Right lung (tissue), 10 donors: ENCODE results near the gene UQCRC1. TPM values are rescaled to one million over a fixed set of nuclear protein-coding genes. Genes with fewer than 3 reads are reported as not detected.

ENCODE experiments used
- DNase-seq, 2 donors: peaks; one replicate each; pipeline ENCODE4 v3.0.0-alpha.2; 2013
- long read RNA-seq, 8 donors: transcript quantifications; one replicate each; lab custom pipeline, GENCODE V29; 2026
- polyA plus RNA-seq, 5 donors: library from polyadenylated mRNA; unstranded; fragments of 120-200 nt; gene quantifications; one replicate each; pipeline versions ENCODE4 v1.2.1 to v1.2.3, GENCODE V29; 2013; ENCODE audit warnings: inconsistent platforms in 1 of 5, low replicate concordance in 1 of 5; ENCODE audit not compliant: insufficient read length in 5 of 5, insufficient read depth in 1 of 5

The UQCRC1 gene
- polyA plus RNA-seq, result 100 to 1,000 TPM; 141 to 169 (median 147) TPM
- long read RNA-seq, donor 1, transcript UQCRC1-201 (13 exons, 1,985 nt), result major isoform, 62 of 91 reads
- long read RNA-seq, donor 1, partial matches to known transcripts, result 29 of 91 reads
- long read RNA-seq, donor 1, other reads (novel, unspliced or antisense), result 0 of 91 reads
- long read RNA-seq, donor 2, transcript UQCRC1-201 (13 exons, 1,985 nt), result major isoform, 46 of 61 reads
- long read RNA-seq, donor 2, partial matches to known transcripts, result 15 of 61 reads
- long read RNA-seq, donor 2, other reads (novel, unspliced or antisense), result 0 of 61 reads
- long read RNA-seq, donor 3, transcript UQCRC1-201 (13 exons, 1,985 nt), result major isoform, 37 of 59 reads
- long read RNA-seq, donor 3, partial matches to known transcripts, result 21 of 59 reads
- long read RNA-seq, donor 3, other reads (novel, unspliced or antisense), result 0 of 59 reads
- long read RNA-seq, donor 4, transcript UQCRC1-201 (13 exons, 1,985 nt), result major isoform, 24 of 30 reads
- long read RNA-seq, donor 4, partial matches to known transcripts, result 6 of 30 reads
- long read RNA-seq, donor 4, other reads (novel, unspliced or antisense), result 0 of 30 reads
- long read RNA-seq, donor 5, transcript UQCRC1-201 (13 exons, 1,985 nt), result major isoform, 63 of 77 reads
- long read RNA-seq, donor 5, partial matches to known transcripts, result 13 of 77 reads
- long read RNA-seq, donor 5, other reads (novel, unspliced or antisense), result 0 of 77 reads
- long read RNA-seq, donor 6, transcript UQCRC1-201 (13 exons, 1,985 nt), result major isoform, 59 of 75 reads
- long read RNA-seq, donor 6, partial matches to known transcripts, result 14 of 75 reads
- long read RNA-seq, donor 6, other reads (novel, unspliced or antisense), result 0 of 75 reads
- long read RNA-seq, donor 7, transcript UQCRC1-201 (13 exons, 1,985 nt), result major isoform, 49 of 55 reads
- long read RNA-seq, donor 7, partial matches to known transcripts, result 5 of 55 reads
- long read RNA-seq, donor 7, other reads (novel, unspliced or antisense), result 0 of 55 reads
- long read RNA-seq, donor 8, transcript UQCRC1-201 (13 exons, 1,985 nt), result major isoform, 27 of 27 reads
- long read RNA-seq, donor 8, partial matches to known transcripts, result 0 of 27 reads
- long read RNA-seq, donor 8, other reads (novel, unspliced or antisense), result 0 of 27 reads

GRCh38 chr3:48609088-48610005 is at the start of gene UQCRC1:
UQCRC1 (minus strand) TSS chr3:48609646; CDS start chr3:48609620, 26 bp downstream.
- DNase-seq, result peak; percentile 92 to 94

- no peak for DNase-seq
These were observed 47.4 kb upstream of the UQCRC1 start for GRCh38 chr3:48656841-48657281.

GRCh38 chr3:48656061-48656840 is 46.8 kb upstream of the UQCRC1 start:
- DNase-seq, result peak; percentile 61 to 74

- no peak for DNase-seq
These were observed 46.2 kb upstream of the UQCRC1 start for GRCh38 chr3:48655606-48656005.

GRCh38 chr3:48655063-48655462 is 45.6 kb upstream of the UQCRC1 start:
- DNase-seq, result no peak

GRCh38 chr3:48652923-48653715 is 43.7 kb upstream of the UQCRC1 start:
- DNase-seq, result no peak

- DNase-seq, result no peak
These were observed 42.3 kb upstream of the UQCRC1 start for GRCh38 chr3:48651771-48652170.

GRCh38 chr3:48650723-48651122 is 41.3 kb upstream of the UQCRC1 start:
- no peak for DNase-seq

GRCh38 chr3:48648188-48648850 is 38.9 kb upstream of the UQCRC1 start:
- no peak for DNase-seq

- DNase-seq, result no peak
These were observed 38.3 kb upstream of the UQCRC1 start for GRCh38 chr3:48647714-48648113.

- no peak for DNase-seq
These were observed 35.7 kb upstream of the UQCRC1 start for GRCh38 chr3:48644898-48645760.

GRCh38 chr3:48642605-48643004 is 33.2 kb upstream of the UQCRC1 start:
- DNase-seq, result no peak

GRCh38 chr3:48641396-48641795 is 31.9 kb upstream of the UQCRC1 start:
- no peak for DNase-seq

GRCh38 chr3:48639944-48640606 is 30.6 kb upstream of the UQCRC1 start:
- DNase-seq, result no peak

- no peak for DNase-seq
These were observed 27.9 kb upstream of the UQCRC1 start for GRCh38 chr3:48637305-48637704.

- DNase-seq, result no peak
These were observed 26.8 kb upstream of the UQCRC1 start for GRCh38 chr3:48636149-48636655.
